Head of caudate nucleus (tissue), 42 donors: ENCODE data around the gene F5.
A peak's percentile ranks its signal among the peaks of the same experiment; 100 is the strongest.
"Not testable (repeated sequence)": the region's sequence is repeated elsewhere in the genome, so short reads cannot be mapped to it uniquely, and the experiment has no call there.

ENCODE experiments used
- DNase-seq, 42 donors: peaks; one replicate each; pipeline versions ENCODE4 v3.0.0 to v3.0.0-alpha.2; 2020 to 2021; ENCODE audit warnings: mixed read lengths in 7 of 42
- intact Hi-C: fragments of 100-400 bp; cut with DNase I; formaldehyde crosslinking; loops from one replicate; pipeline ENCODE4 v1.15.0; 2022

F5 gene

DNA sequence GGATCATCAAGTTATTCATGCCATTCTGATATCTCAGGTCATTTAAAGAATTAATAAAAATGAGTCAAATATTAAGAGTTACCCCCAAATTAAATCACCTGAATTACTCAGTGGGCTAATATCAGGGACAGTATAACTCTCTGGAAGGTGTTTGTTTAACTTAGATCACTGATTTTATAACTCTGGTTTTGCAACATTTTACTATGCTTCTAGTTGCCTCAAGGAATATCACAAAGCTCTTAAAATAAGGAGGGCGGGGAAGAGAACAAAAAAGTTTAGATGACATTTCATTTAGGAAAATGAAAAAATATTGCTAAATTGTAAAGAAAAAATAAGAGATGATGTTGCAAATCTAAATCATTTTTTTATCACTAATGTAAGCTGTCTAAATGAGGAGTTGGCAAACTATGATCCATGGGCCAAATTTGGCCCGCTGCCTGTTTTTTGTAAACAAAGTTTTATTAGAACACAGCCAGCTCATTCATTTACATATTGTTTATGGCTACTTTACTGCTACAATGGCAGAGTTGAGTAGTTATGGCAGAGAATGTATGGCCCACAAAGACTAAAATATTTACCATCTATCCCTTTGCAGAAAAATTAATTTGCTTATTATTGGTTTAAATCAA lies 68.6 kb downstream of the F5 start:
- intact Hi-C loops = no loop called here
- no peak for DNase-seq

DNA sequence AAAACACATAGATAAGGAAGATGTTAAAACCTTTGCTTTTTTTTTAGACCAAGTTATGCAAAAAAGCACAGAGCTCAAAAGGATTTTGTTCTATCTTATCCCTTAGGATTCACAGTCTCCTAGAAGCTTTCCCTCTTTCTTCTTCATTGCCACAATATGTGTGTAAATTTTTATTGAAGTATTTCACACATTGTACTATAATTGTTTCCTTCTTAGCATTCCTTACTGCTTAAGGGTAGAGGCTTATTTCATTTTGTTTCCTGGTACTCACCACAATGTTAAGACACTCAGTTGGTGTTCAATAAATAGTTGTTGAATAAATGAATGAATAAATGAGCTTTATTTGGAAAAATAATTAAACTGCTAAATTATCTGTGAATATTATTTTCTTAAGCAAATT lies 70.6 kb downstream of the F5 start:
- intact Hi-C loops = no loop called here
- DNase-seq = no peak

DNA sequence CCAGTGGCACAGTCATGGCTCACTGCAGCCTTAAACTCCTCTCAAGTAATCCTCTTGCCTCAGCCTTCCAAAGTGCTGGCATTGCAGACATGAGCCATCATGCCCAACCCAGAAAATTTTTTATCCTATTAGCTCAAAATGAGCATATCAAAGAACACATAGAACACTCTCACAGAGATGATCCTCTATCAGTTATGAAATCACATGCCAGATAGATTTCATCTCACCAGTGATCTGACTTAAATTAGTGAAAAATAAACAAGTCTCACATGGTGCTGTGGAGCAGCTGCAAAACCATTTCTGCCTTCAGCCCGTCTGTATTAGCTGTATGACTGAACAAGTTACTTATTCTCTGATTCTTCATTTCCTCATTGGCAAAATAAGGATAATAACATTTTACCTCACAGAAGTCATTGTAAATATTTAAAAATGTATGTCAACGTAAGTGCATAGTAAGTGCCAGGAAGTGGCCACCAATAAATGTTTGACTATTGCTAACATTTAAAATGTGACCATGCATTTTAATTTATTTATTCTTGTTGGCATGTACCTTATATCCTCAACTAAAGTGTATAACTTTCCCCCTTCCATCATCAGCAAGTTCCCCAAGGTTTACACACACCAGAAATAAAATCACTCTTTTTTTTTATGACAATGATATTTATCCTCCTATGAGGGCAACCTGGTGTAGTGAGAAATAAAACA lies 71.6 kb downstream of the F5 start:
- intact Hi-C loops = no loop called here
- DNase-seq = no peak

DNA sequence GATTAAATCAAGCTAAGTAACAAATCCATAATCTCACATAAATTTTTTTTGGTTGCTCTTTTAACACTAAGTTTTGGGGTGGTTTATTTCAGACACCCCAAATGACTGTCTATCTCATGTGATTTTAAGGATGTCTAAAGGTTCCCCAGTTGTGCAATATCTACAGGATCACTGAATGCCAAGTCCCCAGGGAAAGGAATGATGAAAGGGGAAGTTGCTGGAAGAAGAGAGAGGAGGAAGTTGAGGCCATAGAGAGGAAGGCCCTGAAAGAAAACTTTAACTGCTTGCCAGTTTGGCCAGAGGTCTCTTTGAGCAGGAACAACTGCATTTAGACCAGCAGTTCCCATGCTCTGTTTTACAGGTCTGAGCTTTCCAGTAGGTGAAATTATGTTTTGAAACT lies 73.1 kb downstream of the F5 start:
- no peak for DNase-seq
- intact Hi-C loops = no loop called here

DNA sequence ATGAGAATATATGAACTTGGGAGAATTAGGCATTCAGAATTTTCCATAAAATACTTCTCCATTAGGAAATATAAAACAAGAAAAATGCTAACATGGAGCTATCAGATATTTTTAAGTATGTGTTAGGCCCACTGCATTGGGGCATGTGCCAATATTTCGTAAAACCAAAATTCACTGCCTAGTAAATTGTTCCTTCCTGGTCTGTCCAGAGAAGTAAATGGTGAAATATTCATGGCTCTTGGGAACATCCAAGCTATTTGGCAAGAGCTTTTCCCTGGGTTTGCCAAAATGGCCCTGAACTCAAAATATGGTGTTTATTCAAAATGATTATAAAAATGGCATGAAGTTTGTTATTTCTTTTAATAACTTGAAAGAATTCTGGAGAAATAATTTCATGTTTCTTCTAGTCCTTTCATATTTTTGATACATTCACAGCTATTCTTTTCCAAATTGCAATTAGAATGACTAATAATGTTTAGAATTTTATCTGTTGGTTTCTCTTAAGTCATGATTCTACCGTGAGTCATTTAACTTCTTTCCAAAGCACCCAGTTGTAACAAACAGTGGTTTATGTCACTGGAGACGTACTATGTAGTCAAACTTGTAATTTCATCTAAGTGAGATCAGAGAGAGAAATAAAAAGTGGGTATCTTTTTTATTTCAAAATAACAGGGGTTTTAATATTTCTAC lies 74.8 kb downstream of the F5 start:
- intact Hi-C loops = no loop called here
- DNase-seq = no peak

DNA sequence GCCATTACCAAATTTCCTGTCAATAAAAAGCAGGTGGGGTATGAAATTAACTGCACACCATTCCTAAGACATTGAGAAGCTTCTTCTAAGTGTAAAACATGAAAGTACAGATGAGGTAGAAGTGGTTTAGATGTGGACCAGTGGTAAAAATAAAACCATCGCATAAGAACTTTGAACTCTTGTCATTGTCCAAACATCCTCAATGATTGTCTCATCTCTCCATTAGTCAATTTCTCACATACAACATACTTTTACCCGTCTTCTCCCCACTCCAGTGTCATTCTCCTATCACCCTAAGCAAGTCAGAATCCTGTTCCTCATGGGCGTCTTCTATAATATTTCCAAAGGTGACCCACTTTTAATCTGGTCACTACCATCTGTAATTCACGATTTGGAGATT lies 76.2 kb downstream of the F5 start:
- DNase-seq = no peak
- intact Hi-C loops = no loop called here

DNA sequence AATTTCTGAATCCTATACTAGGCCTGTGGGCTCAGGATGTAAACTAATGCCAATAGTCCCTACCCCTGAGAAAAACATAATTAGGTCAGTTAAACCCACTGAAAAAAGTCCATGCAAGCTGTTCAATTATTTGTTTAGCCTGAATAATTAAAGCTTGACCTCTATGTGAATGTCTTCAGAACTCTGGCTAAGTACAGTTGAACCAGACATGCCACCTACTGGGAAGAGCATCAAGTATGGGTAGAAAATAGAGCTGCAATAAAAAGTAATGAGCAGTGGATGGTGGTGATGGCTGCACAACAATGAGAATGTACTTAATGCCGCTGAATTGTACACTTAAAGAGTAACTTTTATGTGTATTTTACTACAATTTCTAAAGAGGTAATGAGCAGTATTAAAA lies 76.9 kb downstream of the F5 start:
- intact Hi-C loops = no loop called here
- DNase-seq = no peak

DNA sequence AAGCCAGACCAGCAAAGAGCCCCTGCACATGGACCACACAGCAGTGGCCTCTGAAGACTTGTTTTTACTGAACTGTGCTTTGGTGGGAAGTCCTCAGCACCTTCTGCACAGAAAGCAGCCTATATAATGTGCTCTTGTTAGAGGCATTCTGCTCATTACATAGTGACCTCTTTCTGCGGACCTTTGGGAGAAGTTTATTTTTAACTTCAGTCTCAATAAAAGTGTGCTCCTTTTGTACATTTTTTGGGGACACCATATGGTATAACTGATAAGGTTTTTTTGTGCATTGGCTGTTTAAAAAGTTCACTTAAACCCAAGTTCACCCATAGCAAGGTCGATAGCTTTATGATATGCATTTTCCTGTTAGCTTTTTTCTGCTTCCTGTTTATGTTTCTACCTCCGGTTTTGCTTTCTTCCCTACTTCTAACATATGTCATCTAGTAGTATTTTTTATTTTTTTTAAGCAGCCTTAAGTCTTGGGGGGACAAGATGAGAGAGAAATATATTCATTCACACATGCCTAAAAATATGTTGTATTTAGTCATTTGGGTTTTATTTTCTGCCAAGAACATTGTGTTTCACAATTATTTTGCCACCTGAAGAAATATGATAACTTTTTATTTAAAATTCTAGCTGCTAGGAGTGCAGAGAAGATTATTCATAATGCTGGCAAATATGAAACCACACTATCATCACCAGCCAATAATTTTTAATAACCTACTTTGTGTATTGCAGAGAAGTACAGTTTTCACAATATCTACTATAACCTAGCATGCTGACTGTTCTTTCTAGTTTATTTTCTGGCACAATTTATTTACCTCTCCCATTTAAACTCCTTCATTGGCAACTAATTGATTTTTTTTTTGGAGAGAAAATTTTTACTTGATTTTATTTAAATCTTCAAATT lies 77.6 kb downstream of the F5 start:
- DNase-seq = no peak
- intact Hi-C loops = no loop called here

DNA sequence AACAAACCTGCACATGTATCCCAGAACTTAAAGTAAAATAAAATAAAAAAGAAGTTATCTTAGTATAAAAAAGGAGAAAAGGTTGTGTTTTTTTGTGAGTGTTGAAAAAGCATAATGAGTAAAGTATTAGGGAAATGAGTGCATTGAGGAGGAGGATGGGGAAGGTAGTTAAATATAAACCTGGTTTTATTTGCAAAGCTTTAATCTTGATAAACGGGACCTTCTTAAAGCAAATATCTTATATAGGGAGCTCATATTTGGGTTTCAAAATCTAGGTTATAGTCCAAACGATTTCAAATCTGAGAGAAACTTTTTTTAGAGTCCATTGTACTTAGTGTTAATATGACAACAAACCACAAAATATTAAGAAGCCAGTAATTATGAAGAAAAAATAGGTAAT lies 78.9 kb downstream of the F5 start:
- DNase-seq = no peak
- intact Hi-C loops = no loop called here

DNA sequence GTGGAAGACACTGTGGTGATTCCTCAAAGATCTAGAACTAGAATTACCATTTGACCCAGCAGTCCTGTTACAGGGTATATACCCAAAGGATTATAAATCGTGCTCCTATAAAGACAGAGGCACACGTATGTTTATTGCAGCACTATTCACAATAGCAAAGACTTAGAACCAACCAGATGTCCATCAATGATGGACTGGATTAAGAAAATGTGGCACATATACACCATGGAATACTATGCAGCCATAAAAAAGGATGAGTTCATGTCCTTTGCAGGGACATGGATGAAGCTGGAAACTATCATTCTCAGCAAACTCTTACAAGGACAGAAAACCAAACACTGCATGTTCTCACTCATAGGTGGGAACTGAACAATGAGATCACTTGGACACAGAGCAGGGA lies 82.7 kb downstream of the F5 start:
- DNase-seq, intact Hi-C loops: not testable (repeated sequence)

DNA sequence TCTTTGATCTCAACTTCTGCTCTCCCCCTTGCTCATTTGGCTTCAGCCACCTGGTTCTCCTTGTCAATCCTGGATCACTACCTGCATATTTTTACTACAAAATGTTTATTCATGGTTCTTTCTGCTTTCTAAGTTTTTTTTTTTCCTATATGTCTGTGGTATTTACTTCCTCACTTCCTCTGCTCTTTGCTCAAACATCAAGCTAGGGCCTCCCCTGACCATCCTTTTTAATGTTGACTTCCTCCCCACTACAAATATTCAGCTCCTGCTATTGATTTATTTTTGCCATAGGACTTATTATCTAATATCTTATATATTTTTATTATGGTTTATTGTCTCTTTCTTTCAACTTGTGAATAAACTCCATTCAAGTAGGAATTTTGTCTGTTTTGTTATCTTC lies 86.5 kb downstream of the F5 start:
- intact Hi-C loops = no loop called here
- DNase-seq = no peak

DNA sequence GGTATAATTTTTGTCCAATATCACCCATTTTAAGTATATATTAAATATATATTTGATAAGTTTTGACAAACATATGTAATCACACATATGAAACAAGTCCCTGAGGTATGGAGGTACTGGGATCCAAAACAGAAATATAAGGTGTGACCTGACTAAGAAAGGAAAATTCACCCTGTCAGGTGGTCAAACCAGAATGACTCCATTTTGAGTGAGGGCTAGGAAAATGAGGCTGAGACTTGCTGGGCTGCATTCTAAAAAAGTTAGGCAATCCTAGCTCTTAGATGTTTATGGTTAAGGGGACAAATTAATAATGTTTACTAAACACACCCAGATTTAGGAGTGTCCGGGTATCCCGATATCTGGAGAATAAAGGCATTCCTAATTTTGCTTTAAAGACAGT lies 89.0 kb downstream of the F5 start:
- no peak for DNase-seq
- intact Hi-C loops = no loop called here

DNA sequence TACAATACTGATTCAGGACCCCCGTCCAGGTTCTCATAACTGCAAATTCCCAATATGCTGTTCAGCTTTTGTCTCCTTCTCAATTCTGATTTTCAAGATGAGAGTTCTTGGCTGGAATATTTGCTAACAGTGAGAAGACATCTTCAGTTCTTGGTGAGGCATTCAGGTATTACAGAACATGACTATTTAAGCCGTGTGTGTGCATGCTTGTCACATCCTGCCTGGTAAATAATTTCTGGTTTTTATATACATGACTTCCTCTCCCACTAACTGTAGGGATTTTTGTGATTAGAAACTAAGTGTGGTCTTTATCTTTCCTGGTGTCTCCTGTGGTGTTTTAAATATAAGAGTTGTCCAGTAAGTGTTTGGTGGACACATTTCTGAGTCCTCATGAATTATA lies 90.4 kb downstream of the F5 start:
- intact Hi-C loops = no loop called here
- DNase-seq = no peak

DNA sequence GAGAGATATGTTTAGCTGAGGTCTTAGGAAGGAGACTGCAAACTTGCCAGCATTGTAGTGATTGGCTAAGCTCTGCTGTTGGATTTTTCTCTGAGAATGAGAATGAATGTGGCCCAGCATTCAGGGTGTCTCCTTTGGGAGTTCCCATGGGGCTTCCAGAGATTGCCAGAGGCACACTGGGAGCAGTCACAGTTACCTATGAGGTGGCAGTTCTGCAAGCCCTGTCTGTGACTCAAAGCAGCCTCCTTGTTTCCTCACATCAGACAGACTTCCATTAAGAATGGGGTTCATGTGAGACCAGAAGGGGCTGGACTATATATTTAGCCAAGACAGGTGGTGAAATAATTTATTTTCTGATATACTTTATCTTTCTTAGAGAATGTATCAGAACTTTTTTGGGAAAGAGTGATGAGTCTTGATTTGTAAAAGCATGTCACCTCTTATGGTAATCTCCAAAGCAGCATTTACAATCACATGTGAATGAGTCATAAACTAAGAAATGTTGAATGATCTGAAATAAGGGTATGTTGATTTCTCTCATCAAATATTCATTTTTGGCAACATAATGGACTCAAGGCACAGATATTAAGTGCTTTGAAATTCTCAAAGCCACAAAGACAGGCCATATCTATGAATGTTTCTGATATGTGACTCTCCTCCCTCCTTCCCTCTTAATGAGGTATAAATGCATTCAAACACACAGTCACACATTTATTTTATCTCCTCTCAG lies 91.1 kb downstream of the F5 start:
- peak in 14 of 42 donors; percentile 9 to 56 (median 24) for DNase-seq
- intact Hi-C loops = no loop called here

DNA sequence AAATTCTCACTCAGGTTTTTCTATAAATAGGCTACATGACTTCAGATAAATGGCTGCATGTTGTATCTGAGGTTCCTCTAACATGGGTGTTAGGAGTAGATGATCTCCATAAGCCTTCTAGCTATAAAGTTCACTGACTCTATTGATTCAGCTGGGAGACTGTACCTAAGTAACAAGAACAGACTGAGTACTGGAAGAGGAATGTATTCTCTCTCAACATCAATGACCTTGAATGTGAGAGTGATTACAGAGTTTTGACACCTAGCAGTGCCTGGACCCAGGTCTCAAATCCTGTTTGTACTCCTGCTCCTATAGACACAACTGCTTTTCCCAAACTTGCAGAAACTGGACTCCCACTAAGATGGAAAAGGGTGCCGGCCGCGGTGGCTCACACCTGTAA lies 91.9 kb downstream of the F5 start:
- intact Hi-C loops = no loop called here
- DNase-seq = no peak

DNA sequence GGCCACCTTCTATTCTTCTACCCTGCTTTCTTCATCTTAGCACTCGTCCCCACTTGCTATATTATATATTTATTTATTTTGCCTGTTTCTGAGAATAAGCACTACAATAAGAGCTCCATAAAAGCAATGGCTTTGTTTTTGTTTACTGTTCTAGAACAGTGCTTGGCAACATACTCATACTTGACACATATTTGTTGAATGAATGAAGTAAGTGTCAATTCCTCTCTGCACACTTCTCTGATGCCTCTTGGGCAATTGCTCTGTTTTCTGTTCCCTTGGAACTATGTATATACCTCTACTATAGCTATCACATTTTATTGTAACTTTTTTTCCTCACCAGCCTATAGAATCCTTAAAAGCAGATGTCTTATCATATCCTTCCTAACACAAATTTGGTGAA lies 93.0 kb downstream of the F5 start:
- no peak for DNase-seq
- intact Hi-C loops = no loop called here

DNA sequence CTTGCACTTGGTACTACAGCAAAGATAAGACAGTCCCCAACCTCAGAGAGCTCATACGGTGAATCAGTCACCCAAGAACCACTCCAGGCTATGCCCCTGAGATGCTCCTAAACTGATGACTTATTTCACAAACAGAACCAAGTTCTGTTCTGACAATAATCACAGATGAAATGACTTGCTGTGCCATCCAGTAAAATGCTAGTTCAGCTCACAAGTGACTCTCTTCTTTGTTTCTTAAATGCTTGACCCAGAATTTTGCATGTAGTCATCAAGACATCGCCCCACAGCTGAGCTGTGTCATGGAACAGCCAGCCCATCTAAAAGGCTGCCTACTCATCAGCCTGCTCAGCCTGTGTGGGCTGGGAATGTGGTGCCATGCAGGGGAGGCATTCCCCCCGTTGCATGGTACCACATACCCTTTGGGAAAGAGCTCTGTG lies 94.4 kb downstream of the F5 start:
- intact Hi-C loops = no loop called here
- DNase-seq = peak in 30 of 42 donors; percentile 10 to 77 (median 40)

DNA sequence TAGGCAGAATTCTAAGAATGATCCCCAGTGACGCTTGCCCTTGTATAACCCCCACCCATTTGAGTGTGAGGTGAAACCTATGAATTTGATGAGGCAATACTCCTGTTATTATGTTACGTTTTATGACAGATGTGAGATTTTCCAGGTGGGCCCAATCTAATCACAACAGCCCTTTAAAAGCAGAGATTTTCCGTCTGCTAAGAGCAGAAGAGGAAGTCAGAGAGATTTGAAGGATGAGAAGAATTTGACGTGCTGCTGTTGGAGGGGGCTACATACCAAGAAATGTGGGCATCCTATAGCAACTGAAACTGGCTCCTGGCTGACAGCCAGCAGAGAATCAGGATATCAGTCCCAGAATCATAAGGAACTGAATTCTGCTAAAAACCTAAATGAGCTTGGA lies 98.1 kb downstream of the F5 start:
- intact Hi-C loops = no loop called here
- no peak for DNase-seq

DNA sequence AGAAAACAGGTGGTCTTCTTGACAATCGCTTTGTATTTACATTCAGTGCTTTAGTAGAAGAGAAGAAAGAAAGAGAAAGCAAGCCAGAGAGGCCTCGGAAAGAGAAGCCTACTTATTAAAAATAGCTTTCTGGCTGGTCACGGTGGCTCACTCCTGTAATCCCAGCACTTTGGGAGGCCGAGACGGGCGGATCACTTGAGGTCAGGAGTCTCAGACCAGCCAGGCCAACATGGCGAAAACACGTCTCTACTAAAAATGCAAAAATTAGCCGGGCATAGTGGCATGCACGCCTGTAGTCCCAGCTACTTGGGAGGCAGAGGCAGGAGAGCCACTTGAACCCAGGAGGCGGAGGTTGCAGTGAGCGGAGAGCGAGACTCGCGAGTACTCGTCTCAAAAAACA lies 98.7 kb downstream of the F5 start:
- no peak for DNase-seq
- intact Hi-C loops = no loop called here
